ENCODE measurements around the gene BNIPL.

- TF ChIP-seq POLR2A (IDR thresholded peaks at IDR 0.05) (peak; percentile 64 to 70), CTCF (IDR thresholded peaks at IDR 0.05 in 4 of 5, conservative IDR thresholded peaks at IDR 0.05 in 1 of 5) (peak; percentile 18 to 67 (median 38))
Observed at GRCh38 chr1:151006327-151007052, 29.9 kb upstream of the BNIPL start, which contains the start of gene MINDY1.
